CD4-positive, alpha-beta T cell treated with Interleukin-6 at 100 ng/mL for 8 hours (primary cell): ENCODE data around the gene KCNQ1OT1.

Source experiments
- DNase-seq: peaks from one replicate; pipeline ENCODE4 v3.0.0-alpha.2; 2020; ENCODE audit warnings: mixed read lengths, low spot score

Gene KCNQ1OT1

DNA sequence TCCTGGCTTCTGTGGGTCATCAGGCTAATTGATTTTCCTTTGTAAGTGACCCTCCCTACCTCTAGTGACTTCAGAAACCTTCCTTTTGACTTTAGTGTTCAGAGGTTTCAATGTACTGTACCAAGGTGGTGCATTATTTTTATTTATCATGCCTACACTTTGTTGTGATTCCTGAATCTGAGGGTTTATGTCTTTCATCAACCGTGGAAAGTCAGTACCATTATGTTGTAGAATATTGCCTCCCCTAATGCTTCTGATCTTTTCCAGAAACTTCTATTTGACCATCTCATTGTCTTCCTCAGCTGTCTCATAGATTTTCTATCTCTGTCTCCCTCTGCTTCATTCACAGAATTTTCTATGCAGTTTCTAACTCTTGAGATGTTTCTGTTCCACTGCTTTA lies 105.5 kb downstream of the KCNQ1OT1 start:
- DNase-seq, result no peak

DNA sequence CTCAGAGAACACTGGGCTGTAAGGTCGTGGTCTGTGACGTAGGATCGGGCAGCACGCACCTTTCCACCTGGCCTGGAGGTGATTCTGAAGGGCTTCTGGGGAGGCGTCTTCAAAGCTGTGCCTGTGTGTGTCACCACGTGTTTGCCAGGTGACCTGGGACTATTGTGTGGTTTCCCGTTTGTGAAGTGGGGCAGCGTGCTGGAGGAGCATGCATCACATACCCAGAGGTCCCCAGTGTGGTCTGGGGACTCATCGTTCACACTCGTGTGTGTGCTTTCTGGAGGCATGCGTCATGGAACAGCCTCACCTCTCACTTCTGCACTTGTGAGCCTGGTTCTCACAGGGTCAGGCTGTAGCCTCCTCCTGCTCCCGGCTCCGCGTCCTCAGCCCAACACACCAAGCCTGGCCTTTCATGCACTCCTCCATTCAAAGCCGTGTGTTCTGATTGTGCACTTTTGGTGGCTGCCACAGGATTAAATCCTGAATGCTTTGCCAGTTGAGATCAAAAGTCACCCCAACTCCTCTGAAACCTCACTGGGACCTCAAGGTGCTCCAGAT lies 106.3 kb downstream of the KCNQ1OT1 start:
- DNase-seq, result no peak

DNA sequence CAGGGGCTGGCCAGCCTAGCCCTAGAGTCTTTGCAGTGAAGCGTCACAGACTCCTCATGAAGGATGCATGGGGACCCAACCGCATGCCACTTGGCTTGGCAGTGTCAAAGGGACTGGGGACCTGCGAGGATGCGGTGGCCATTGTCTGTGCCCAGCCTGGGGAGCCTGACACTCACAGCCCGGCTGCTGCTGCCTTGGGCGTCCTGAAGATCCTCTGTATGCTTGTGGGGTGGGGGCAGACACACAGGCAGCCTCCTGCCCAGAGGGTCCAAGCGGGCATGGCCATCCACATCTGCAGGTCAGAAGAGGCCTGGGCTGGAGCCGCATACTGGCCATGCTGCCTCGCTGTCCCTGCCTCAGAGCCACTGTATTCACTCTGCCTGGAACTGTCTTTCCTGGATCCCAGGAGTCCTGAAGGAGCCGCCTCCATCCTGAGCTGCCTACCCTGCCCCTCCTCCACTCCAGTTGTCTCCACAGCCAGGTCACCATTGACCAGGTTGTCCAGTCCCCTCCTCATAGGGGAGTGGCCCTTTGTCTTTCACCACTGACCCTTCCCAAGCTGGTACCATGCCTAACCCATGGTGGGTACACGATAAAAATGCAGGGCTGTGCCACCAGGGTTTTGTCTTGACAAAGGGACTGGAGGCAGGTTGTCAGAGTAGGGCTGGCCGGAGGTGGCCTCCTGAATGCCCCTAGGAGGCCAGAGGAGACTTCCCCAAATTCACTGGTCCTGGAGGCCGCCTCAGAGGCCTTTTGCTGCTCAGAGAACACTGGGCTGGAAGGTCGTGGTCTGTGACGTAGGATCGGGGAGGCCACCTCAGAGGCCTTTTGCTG lies 107.0 kb downstream of the KCNQ1OT1 start:
- no peak for DNase-seq

DNA sequence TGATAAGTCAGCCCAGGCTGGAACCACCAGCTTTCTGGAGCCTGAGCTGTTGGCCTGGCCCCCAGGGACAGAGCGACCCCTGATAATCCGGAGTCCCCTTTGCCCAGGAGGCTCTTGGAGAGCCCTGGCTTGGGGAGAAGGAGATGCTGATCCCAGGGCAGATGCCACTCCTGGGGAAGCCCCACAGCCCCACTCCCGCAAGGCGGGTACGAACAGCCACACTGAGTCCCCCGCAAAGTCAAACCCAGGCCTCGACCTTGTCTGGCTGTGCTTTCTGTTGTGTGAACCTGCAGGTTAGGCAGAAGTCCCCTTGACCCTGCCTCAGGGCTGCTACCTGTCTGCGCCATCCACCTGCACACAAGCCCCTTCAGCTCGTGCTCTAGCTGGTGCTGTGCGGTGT lies 108.0 kb downstream of the KCNQ1OT1 start:
- no peak for DNase-seq

DNA sequence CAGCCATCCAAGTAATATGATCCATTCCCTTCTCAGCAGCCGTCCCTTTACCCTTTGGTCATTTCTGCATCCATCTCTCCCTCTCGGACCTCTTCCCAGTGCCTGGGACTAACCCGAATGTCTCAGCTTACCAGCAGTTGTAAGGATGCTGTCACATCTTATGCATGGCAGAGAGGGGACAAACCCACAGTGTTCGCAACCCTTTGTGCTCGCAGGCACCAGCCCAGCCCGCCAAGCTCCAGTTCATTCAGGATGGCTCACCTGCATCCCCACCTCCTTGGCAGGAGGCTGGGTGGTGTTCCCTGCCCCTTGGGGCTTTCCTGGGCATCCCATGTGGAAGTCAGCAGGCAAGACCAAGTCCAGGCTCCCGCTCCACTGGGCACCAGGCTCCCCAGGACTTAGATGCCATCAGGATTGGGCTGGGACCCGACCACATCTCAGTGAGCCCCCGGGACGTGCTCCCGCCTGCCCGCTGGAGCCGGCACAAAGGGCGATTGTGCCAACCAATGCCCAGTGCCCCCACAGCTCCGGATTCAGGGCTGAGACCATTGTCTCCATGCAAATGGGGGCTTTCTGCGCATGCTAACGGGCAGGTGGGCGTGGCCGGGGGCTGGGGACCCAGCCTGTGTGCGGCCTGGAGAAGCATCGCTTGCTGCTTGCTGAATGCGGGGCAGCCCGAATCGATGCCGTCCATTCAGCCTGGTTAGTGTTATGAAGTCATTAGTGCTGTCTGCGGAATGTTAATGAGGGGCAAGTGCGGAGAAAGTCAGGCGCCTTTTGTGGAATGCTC lies 108.6 kb downstream of the KCNQ1OT1 start:
- no peak for DNase-seq

DNA sequence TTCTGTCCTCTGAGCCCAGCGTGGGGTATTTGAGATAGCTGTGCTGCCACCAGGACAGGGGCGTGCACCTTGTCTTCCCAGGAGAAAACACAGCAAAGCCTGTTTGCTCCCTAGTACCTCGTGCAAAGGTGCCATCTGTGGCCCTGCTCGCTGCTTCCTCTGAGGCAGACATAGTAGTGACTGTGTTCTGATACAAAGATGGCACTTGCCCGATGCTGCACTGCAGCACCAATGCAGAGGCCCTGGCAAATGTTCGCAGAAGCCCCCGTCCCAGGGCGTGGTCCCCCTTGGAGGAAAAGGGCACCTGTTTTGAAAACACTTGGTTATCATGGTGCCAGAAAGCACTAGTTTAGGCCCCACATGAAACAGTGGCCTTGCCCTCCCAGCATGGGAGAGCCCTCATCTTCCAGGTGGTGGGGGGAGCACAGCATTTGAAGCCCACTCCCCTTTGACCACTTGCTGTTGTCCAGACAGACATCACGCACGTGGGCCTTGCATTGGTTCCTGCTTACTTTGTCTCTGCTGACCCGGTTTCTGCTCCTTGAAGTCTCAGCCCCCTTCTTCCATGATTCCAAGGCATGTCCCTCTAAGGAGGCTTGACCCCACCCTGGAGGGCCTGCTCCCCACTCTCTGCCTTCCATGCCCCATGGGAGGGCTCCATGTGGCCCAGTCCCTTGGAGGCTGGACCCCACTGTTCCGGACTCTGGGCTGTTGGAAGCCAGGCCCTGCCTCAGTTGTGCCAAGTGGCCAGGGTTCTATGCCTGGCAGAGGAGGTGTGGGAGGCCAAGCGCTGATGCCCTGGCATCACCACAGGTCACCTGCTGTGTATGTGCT lies 109.4 kb downstream of the KCNQ1OT1 start:
- peak; percentile 0 for DNase-seq

DNA sequence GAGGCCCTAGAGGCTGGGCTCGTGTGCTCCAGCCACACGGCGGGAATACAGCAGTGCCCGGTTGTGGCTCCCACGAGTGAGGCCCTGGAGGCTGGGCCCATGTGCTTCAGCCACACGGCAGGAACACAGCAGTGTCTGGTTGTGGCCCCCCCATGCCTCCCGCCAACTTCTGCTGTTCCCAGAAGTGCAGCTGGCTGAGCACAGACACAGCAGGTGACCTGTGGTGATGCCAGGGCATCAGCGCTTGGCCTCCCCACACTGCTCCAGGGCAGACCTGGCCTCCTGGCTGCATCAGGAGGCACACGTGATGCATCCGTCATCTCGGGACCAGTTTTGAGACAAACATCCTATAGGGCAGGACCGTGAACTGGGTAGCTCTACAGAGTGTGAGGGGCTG lies 110.3 kb downstream of the KCNQ1OT1 start:
- no peak for DNase-seq

DNA sequence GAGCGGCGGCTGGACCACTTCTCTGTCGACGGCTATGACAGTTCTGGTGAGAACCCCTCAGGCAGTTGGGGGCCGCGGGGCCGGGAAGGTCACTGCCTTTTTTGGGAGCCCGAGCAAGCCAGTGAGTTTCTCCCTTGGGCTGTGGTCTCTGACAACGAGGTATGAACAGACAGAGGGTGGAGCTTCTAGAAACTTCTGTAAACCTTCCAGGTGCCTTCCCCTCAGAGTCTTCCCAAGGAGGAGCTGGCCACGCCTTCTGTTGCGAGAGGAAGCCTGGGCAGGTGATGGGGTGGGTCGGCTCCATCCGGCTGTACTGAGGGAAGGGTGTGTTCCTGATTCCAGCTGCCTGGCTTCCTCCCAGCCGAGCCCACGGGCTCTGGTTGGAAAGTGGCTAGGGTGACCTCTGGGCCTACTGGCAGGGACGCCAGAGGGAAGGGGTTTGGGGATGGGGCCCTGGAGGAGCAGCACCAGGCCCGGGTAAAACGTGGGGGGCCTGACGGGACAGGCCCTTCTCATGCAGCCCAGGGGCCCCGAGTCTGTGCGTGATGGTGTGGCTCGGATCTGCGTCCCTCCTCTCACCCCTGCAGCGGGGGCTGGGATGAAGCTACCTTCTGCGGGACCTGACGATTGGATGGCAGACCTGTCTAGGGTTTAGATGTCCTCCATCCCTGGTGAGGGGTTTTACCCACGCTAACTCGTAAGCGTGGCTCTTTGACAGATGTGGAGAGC lies 110.8 kb downstream of the KCNQ1OT1 start:
- DNase-seq, result no peak

DNA sequence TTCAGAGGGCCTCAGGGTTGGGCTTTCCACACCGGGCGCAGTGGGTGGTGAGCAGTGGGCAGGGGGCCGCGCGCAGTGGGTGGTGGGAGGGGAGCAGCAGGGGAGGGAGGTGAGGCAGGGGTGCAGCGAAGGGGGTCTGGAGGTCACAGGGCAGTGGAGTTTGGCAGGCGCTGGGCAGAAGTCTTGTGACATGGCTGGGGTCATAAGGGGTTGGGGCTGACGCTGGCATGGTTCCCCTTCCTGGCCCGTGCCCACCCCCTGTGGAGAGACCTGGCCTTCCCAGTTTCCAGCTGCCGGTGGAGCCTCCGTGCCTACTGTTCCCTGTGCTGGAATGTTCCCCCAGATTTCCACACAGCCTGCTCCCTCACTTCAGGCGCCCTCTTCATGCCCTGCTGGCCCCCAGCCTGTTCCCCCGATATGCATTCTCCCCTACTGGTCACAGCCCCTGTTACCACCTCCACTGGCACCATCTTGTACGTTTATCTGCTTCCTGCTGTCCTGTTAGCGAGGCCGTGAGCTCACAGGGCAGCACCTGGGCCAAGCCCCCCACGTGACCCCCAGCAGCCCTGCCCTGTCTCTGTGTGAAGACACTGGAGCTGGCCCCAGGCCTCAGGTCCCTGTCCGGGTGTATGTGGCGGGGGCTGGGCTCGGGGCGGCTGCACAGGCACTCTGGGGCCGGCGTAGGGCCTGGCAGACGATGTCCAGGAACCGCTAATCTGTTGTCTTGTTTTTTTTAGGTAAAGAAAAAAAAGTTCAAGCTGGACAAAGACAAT lies 111.6 kb downstream of the KCNQ1OT1 start:
- DNase-seq, result no peak

DNA sequence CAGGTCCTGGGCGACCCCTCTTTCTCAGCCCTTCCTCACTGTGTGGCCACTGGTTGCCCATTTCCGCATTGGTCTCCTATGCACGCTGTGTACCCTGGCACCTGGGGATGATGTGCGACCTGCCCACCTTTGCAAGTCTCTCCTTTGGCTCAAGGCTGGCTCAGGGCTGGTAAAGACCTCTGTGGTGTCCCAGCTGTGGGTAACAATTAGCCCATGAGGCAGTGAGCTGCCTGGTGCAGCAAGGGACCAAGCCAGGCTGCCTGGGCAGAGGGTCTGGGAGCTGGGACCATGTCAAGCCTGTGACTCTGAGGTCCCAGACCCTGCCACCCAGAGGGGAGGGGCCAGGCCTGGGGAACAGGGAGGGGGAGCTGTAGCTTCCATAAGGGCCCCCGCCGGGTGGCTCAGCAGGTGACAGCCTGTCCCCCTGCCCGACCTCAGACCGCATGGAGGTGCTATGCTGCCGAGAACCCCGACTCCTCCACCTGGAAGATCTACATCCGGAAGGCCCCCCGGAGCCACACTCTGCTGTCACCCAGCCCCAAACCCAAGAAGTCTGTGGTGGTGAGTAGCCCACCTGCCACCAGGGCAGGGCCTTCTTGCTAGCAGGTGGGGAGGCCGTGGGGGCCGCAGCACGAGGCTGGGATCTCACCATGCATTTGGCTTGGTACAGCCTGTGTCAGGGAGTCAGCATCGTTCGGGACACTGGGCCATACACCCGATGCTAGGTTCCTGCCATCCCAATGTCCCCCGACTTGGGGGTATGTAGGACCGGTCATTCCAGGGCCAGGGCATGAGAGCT lies 112.5 kb downstream of the KCNQ1OT1 start:
- no peak for DNase-seq

DNA sequence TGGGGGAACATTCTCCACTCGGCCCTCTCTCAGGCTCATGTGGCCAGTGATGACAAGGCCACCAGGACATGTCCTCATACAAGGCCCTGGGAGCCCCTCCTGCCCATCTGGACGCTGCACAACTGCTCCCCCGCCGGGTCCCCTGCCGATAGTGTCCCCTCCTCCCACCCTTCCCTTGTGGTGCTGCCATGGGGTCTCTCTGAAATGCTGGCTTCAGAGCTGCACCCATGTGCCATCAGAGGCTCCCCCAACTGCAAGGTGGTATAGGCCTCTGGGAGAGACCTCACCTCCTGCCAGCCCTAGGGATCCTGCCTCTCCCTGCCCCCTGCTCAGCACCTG lies 113.0 kb downstream of the KCNQ1OT1 start:
- no peak for DNase-seq

DNA sequence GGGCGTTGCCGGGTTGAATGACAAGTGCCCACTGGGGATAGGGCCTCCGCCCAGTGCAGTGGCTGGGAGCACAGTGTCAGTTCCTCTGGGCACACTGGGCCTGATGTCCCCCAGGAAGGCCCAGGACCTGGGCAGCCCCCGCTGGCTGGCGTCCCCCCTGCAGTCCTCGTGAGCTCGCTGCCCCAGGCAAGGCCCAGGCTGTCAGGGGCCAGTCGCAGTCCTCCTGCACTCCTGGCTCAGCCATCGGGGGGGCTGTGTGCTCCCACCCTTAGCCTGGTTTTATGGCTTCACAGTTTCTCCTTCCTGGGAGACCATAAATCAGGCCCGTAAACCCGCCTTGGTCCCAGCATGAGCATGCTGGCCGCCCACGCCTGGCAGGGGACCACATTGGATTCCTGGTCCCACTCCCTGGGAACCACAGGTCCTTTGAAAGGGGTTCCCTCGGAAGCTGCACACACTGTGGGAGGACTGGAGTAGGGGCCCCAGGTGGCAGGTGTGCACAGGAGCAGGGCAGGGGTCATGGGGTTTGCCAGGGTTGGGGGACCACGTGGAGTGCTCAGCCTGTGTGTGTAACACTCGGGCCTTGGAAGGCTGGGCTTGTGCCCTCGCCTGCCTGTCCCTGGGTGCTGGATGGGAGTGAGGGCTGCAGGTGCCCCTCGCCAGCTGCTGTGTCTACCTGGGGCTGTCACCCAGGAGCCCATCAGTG lies 113.6 kb downstream of the KCNQ1OT1 start:
- no peak for DNase-seq

DNA sequence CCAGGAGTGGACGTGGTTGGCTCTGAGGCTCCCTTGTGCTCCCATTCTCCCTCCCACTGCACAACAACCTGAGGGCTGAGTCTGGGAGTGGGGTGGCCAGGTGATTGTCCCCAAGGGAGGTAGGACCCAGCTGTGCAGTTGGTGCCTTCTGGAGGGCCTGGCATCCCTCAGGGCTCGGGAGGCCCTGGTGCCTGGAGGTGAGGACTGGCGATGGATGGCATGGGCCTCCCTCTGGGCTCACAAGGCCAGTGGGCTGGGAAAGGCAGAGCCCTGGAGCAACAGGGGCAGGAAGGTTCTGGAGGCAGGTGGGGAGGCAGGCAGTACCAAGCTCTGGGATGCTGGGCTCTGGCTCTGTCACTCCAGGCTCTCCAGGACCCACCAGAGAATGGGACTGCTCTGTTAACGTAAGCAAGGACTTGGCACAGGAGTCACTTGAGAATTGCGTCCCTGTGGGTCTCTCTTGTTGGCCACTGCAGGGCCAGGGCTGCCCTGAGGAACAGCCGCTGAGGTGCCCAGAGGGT lies 114.2 kb downstream of the KCNQ1OT1 start:
- DNase-seq, result no peak

DNA sequence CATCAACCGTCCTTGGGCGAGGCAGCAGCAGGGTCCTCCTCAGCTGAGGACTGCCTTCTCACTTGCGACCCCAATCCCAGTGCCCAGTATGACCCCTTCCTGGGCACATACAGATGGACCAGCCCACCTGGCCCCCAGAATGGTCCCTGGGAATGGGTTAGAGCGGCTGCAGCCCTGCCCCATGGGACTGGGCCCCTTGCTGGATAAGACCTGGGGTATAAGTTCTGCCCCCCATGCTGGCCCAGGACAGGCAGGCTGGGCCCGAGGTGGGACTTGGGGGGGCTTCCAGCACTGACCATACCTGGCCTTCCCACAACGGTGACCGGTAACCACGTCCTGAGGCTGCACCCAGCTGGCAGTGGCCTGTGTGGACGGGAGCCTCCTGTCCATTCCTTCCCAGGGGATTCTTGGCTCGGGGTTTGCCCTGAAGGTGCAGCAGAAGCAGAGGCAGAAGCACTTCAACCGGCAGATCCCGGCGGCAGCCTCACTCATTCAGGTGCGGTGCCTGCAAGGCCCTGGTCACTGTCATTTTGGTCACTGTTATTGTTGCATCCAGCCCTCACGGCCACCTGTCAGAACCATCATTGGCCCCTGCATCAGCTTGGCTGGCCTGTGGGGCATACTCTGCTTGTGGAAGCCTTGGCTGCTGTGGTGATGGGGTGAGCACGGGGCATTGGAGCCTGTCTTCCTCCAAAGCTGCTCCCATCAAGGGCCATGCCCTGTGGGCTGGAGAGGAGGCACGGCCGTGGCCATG lies 114.8 kb downstream of the KCNQ1OT1 start:
- no peak for DNase-seq

DNA sequence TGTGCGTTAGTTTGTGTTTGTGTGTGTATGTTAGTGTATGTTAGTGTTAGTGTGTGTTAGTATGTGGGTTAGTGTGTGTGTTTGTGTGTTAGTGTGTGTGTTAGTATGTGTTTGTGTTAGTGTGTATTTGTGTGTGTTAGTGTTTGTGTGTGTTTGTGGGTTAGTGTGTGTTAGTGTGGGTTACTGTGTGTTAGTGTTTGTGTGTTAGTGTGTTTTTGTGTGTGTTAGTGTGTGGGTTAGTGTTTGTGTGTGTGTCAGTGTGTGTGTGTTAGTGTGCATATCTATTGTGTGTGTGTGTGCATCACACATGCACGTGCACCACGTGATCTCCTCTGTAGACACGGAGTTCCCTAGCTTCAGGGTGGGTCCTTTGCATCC lies 115.4 kb downstream of the KCNQ1OT1 start:
- no peak for DNase-seq

DNA sequence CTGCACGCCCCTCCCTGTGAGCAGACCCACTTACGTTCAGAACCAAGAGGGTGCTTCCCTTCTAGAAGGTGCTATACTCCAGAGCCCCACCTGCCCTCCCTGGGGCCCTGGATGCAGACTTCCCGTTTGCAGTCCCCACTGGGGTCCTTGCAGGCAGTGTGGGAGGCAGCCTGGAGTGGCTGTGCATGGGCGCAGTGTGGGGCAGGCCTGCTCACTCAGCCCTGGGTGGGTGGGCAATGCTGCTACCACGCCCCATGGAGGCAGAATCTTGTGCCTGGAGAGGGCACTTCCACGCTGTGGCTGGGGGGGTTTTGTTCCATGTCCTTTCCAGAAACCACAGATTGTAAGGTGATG lies 116.2 kb downstream of the KCNQ1OT1 start:
- DNase-seq, result no peak

DNA sequence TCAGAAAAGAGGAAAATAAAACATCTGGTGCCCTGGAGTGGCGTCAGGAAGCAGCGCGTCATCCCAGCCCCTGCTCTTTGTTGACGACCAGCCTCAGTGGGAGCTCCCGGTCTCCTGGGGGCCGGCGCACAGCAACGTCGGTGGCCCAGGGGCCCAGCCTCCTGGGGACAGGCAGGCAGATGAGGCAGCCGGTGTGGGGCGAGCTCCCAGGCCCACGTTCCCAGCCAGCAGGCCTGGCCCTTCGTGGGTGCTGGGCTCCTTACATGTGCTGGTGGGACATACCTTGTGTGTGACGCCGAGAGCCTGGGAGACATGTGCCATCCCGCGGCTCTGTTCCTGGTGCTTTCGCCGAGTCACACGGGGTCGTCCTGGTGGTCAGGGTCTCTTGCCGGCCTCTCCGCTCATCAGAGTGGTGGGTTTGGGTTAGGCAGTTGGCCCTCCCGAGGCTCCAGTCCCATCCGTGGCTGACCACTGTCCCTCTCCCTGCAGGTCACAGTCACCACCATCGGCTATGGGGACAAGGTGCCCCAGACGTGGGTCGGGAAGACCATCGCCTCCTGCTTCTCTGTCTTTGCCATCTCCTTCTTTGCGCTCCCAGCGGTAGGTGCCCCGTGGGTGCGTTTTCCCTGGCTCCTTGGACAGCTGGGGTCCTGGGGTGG lies 116.7 kb downstream of the KCNQ1OT1 start:
- DNase-seq, result no peak

DNA sequence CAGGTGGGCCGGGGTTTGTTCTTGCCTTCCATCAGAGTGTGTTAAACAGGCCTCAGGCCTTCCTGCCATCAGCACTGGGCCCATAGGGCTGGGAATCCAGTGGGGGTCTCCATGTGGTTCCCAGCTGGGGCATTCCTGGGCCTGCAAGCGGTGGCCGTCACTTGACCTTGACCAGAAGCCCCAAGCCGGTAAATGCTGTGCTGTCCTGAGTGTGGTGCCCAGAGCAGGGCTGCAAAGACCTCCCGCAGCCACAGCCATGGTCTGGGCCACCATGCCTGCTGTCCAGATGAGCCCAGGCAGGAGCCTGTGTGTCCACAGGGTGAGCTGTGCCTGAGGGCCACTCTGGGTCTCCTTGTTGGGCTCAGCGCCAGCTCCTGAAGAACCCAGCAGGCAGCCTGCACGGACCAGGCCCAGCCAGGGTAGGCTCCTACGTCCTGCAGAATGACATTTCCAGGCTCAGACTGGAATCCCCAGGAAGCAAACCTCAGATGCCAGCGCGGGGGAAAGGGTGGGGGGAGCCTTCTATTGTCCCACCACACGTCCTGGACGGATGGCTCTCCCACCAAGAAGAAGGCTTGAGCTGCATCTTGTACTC lies 117.3 kb downstream of the KCNQ1OT1 start:
- DNase-seq, result no peak
